Nephron (organoid): ENCODE measurements around the gene POLR2H.

Experiments used
- H3K27ac Mint-ChIP-seq, 3 experiments: 2 replicates each; pipeline ENCODE4 v1.8.0; 2020; ENCODE audit warnings: mixed read lengths in 3 of 3, mild to moderate bottlenecking in 2 of 3, moderate library complexity in 1 of 3
- H3K27me3 Mint-ChIP-seq: 2 replicates; pipeline ENCODE4 v1.8.0; 2021; ENCODE audit warnings: low read depth, mild to moderate bottlenecking, moderate library complexity, mixed read lengths
- H3K36me3 Mint-ChIP-seq: 2 replicates; pipeline ENCODE4 v1.8.0; 2020; ENCODE audit warnings: low read depth, mixed read lengths
- H3K4me1 Mint-ChIP-seq: 2 replicates; pipeline ENCODE4 v1.8.0; 2020; ENCODE audit warnings: mixed read lengths
- H3K4me3 Mint-ChIP-seq, 3 experiments: 2 replicates each; pipeline ENCODE4 v1.8.0; 2020; ENCODE audit warnings: mild to moderate bottlenecking in 3 of 3, mixed read lengths in 3 of 3, moderate library complexity in 2 of 3
- H3K9me3 Mint-ChIP-seq: 2 replicates; pipeline ENCODE4 v1.8.0; 2020; ENCODE audit warnings: mixed read lengths
- CTCF ChIP-seq, 3 experiments: fragments of 200-600 bp; sonication (generic); IDR thresholded peaks; one replicate each; pipeline ENCODE4 v1.5.0; 2021; ENCODE audit warnings: antibody characterized with exemption in 3 of 3; ENCODE audit not compliant: unreplicated experiment in 3 of 3

The POLR2H gene

GRCh38 chr3:184355261-184356040 is 6.1 kb upstream of the POLR2H start:
- Mint-ChIP-seq H3K27me3 (no peaks in the 10 kb centered on the region), H3K4me1 (peaks cover 28% of the 10 kb centered on the region), H3K9me3 (no peaks in the 10 kb centered on the region), H3K4me3 (peak overlapping the region in 1 of 3 experiments; percentile 11), H3K27ac (no peak overlapping the region), H3K36me3 (peaks cover 25% of the 10 kb centered on the region)
- no peak for TF ChIP-seq CTCF (IDR thresholded peaks at IDR 0.05; ENCODE audit: unreplicated experiment in 3 of 3)

GRCh38 chr3:184357248-184358123 is 4.0 kb upstream of the POLR2H start:
- peaks cover 11% of the 10 kb centered on the region for H3K36me3 Mint-ChIP-seq
- no peaks in the 10 kb centered on the region for H3K27me3 Mint-ChIP-seq
- no peak overlapping the region for H3K27ac Mint-ChIP-seq

GRCh38 chr3:184358124-184358767 is 3.3 kb upstream of the POLR2H start:
- H3K4me1 Mint-ChIP-seq = peaks cover 16% of the 10 kb centered on the region
- peak overlapping the region; percentile 29 to 59 (median 49) for H3K4me3 Mint-ChIP-seq

More at GRCh38 chr3:184357248-184358123, 4.0 kb upstream of the POLR2H start:
- no peak for TF ChIP-seq CTCF (IDR thresholded peaks at IDR 0.05; ENCODE audit: unreplicated experiment in 3 of 3)
- Mint-ChIP-seq H3K4me1 (peaks cover 15% of the 10 kb centered on the region), H3K4me3 (peak overlapping the region in 1 of 3 experiments; percentile 8), H3K9me3 (no peaks in the 10 kb centered on the region)

GRCh38 chr3:184358921-184359350 is 2.6 kb upstream of the POLR2H start:
- Mint-ChIP-seq H3K4me3 (peak overlapping the region; percentile 58 to 76 (median 63)), H3K4me1 (peaks cover 19% of the 10 kb centered on the region), H3K36me3 (peaks cover 14% of the 10 kb centered on the region), H3K27ac (no peak overlapping the region), H3K27me3 (no peaks in the 10 kb centered on the region), H3K9me3 (no peaks in the 10 kb centered on the region)
- no peak for TF ChIP-seq CTCF (IDR thresholded peaks at IDR 0.05; ENCODE audit: unreplicated experiment in 3 of 3)

More at GRCh38 chr3:184358124-184358767, 3.3 kb upstream of the POLR2H start:
- peaks cover 12% of the 10 kb centered on the region for H3K36me3 Mint-ChIP-seq
- H3K27me3 Mint-ChIP-seq = no peaks in the 10 kb centered on the region
- no peak for TF ChIP-seq CTCF (IDR thresholded peaks at IDR 0.05; ENCODE audit: unreplicated experiment in 3 of 3)
- H3K9me3 Mint-ChIP-seq = no peaks in the 10 kb centered on the region
- no peak overlapping the region for H3K27ac Mint-ChIP-seq

- H3K36me3 Mint-ChIP-seq = peaks cover 17% of the 10 kb centered on the region
- H3K4me3 Mint-ChIP-seq = peak overlapping the region; percentile 86 to 96 (median 93)
- peaks cover 23% of the 10 kb centered on the region for H3K4me1 Mint-ChIP-seq
- no peaks in the 10 kb centered on the region for H3K9me3 Mint-ChIP-seq
- TF ChIP-seq CTCF (IDR thresholded peaks at IDR 0.05; ENCODE audit: unreplicated experiment in 3 of 3) = no peak
- H3K27ac Mint-ChIP-seq = peak overlapping the region; percentile 21 to 79 (median 46)
- no peaks in the 10 kb centered on the region for H3K27me3 Mint-ChIP-seq
Observed at GRCh38 chr3:184359610-184360009, 1.9 kb upstream of the POLR2H start.
